SKM-1 treated with dmso at 0.1 percent for 144 hours (cell line): Measurements from ENCODE around the gene PAGR1.
"Not testable (repeated sequence)": the region's sequence is repeated elsewhere in the genome, so short reads cannot be mapped to it uniquely, and the experiment has no call there.

Source experiments
- DNase-seq: peaks from one replicate; lab custom pipeline; 2025; ENCODE audit not compliant: unreplicated experiment; lab: John Stamatoyannopoulos, UW

The PAGR1 gene

DNA sequence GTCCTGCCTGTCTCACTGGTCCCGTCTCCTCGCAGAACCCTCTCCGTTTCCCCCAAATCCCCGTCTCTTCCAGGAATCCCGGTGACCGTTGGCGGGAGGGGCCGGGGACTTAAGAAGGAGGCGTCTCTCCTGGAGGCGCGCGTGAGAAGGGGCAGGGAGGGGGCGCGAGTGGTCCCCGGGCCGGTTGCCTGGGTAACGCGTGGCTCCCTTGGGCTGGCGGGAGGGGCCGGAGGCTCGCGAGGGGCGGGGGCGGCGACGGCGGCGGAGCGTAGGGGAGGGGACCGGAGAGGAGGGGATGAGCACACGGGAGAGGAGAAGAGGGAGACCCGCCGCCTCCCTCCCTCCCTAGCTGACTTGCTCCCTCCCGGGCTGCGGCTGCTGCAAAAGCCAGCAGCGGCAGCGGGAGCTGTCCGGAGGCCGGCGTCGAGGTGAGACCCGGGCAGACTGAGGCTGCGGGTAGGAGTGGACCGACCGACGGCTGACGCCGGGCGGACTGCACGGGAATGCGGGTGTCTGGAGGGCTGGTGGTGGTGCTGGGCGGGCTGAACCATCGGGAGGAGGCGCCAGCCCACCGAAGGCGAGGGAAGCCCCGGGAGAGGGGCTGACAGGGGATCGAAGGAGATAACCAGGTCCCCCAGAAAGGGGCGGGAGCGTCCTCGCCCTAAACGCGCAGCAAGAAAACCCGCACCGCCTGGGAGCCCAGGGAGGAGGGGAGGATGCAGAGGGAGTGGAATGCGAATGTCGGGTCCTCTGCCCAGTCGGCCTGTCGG lies 3.9 kb upstream of the PAGR1 start, which contains the start of gene PRRT2:
TSS of gene PRRT2 (plus strand) at position 298 of the 770 bp plus-strand sequence. CDS start 862 bp downstream, outside the sequence.
- DNase-seq, result no peak

DNA sequence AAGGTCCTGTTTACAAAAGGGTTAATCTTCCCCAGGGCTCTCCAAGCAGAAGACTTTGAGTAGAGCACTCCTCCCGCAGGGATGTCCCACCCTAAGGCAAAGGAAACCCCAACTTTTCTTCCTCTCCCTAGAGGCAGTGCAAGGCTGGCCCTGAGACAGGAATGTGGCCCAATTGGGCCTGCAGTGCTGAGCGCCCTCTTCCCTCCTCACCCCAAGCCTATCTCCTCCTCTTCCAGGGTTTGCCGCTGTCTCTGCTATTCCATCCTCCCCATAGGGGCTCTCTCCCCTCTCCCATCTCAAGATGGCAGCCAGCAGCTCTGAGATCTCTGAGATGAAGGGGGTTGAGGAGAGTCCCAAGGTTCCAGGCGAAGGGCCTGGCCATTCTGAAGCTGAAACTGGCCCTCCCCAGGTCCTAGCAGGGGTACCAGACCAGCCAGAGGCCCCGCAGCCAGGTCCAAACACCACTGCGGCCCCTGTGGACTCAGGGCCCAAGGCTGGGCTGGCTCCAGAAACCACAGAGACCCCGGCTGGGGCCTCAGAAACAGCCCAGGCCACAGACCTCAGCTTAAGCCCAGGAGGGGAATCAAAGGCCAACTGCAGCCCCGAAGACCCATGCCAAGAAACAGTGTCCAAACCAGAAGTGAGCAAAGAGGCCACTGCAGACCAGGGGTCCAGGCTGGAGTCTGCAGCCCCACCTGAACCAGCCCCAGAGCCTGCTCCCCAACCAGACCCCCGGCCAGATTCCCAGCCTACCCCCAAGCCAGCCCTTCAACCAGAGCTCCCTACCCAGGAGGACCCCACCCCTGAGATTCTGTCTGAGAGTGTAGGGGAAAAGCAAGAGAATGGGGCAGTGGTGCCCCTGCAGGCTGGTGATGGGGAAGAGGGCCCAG lies 3.0 kb upstream of the PAGR1 start:
- DNase-seq, result no peak

DNA sequence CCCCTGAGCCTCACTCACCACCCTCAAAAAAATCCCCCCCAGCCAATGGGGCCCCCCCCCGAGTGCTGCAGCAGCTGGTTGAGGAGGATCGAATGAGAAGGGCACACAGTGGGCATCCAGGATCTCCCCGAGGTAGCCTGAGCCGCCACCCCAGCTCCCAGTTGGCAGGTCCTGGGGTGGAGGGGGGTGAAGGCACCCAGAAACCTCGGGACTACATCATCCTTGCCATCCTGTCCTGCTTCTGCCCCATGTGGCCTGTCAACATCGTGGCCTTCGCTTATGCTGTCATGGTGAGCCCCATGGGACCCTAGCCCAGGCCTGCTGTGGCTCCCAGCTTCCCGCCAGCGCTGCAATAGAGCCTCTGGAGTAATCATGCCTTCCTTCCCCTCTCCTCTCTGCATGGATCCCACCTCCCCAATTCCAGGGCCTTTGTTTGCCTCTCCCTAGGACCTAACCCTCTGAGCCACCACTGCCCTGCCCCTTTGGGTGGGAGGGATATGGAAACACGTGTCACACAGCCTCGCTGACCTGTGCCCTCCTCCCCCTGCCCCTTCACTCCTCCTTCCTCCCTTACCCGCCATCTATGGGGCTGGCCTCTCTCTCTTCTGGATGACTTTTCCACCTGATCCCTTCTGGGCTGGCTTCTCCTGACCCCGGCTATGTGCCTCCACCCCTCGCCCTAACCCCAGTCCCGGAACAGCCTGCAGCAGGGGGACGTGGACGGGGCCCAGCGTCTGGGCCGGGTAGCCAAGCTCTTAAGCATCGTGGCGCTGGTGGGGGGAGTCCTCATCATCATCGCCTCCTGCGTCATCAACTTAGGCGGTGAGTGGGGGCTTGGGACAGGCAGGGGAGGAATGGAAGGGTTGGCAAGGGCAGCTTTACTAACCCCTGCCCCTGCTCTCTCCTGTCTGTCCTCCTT lies 2.0 kb upstream of the PAGR1 start:
- DNase-seq, result no peak

DNA sequence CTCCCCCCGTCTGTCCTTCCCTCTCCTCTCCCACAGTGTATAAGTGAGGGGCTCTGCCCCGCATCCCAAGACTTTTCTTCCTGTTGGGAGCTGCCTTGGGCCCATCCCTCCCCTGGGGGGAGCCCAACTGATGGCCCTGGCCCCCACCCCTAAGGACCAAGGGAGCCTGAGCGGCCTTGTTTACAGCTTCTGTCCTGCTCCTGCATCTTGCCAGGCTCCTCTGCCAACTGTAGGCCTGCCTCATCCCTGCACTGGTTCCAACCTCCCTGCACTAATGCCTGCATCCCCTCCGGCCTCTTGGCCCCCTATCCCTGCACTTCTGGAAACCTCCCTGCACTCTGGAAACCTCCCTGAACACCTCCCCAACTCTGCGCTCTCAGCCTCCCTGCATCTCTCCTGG lies 1.4 kb upstream of the PAGR1 start:
- DNase-seq, result no peak

DNA sequence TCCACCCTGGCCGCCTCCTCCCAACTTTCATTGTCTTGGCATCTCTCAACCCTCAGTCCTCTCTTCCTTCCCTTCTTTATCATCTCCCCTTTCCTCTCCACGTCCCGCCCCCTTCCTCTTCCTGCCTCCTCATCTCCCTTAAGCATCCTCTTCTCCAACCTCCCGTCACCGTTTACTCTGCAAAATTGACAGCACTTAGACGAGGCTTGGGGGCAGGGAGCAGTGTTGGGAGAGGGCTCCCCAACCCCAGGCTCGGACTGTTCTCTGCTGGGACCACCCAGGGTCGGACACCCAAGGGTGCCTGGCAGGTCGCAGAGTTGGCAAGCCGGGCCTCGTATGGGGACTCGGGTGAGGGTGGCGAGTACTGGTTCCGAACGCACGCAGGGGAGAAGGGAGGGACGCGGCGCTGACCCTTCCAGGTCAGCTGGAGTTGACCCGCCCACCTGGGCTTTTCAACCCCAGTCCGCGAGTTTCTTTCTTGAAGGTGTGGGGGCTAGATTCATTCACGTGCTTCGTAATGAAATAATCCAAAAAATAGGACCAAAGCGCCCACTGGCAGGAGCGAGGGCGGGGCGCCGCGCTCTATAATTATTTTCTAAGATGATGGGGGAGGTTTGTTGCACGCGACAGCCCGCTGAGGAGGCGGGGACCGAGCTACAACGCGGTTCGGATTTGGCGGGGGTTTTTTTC lies 775 bp upstream of the PAGR1 start:
- no peak for DNase-seq

DNA sequence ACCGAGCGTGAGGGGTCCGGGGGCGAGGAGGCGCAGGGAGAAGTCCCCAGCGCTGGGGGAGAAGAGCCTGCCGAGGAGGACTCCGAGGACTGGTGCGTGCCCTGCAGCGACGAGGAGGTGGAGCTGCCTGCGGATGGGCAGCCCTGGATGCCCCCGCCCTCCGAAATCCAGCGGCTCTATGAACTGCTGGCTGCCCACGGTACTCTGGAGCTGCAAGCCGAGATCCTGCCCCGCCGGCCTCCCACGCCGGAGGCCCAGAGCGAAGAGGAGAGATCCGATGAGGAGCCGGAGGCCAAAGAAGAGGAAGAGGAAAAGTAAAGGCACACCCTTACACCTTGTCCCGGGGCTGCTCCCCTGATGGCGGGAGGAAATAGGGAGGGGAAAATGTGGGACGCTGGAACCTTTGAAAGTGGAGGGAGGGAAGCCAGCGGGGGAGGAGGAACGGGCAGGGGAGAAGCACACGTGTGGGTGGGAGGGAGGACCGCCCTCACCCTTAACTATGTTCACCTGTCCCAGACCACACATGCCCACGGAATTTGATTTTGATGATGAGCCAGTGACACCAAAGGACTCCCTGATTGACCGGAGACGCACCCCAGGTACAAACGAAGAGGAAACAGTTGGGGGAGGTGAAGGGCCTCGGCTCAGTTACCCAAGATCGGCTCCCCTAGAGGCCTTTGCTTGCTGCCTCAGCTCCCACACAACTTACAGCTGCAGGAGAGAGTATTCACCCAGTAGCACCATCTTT lies 916 bp downstream of the PAGR1 start:
- peak; percentile 69 for DNase-seq

DNA sequence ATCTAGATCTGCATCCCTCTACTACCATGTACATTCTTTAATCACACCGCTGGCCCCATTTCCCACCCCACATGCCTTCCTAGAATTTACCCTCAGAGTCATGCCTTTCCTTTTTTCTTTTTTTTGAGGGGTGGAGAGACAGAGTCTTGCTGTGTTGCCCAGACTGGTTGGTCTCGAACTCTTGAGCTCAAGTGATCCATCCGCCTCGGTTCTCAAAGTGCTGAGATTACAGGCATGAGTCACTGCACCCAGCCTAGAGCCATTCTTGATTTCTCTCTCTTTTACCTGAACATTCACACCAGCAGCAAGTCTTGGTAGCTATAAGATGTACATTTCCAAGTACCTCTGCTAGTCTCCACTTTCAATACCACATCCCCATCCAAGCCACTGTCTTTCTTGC lies 2.1 kb downstream of the PAGR1 start:
- DNase-seq, result no peak

DNA sequence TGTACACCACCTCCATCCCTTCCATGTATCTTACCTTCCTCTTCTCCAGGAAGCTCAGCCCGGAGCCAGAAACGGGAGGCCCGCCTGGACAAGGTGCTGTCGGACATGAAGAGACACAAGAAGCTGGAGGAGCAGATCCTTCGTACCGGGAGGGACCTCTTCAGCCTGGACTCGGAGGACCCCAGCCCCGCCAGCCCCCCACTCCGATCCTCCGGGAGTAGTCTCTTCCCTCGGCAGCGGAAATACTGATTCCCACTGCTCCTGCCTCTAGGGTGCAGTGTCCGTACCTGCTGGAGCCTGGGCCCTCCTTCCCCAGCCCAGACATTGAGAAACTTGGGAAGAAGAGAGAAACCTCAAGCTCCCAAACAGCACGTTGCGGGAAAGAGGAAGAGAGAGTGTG lies 3.6 kb downstream of the PAGR1 start:
- DNase-seq, result no peak

DNA sequence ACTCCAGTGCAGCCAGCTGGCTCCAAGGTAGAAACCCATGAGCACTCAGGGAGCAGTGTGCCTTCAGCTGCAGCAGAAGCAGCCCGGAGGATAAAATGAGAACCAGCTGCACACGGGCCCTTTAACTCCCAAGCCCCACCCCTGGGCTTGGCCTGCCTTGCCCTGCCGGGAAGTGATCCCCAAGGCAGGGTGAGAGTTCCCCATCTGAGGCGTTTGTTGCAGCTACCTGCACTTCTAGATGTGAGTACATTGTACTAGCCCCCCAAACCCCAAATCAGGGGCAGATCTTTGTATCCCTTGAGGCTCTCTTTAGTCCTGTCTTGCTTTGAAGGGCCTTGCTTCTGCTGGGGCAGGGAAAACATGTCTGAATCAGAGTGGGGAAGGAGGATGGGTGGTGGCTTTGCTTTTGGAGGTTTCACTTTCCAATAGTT lies 4.3 kb downstream of the PAGR1 start, which contains the start of gene MVP:
TSS of gene MVP (plus strand) at position 192 of the 431 bp plus-strand sequence. CDS start 10,088 bp downstream, outside the sequence.
- DNase-seq, result peak; percentile 64

DNA sequence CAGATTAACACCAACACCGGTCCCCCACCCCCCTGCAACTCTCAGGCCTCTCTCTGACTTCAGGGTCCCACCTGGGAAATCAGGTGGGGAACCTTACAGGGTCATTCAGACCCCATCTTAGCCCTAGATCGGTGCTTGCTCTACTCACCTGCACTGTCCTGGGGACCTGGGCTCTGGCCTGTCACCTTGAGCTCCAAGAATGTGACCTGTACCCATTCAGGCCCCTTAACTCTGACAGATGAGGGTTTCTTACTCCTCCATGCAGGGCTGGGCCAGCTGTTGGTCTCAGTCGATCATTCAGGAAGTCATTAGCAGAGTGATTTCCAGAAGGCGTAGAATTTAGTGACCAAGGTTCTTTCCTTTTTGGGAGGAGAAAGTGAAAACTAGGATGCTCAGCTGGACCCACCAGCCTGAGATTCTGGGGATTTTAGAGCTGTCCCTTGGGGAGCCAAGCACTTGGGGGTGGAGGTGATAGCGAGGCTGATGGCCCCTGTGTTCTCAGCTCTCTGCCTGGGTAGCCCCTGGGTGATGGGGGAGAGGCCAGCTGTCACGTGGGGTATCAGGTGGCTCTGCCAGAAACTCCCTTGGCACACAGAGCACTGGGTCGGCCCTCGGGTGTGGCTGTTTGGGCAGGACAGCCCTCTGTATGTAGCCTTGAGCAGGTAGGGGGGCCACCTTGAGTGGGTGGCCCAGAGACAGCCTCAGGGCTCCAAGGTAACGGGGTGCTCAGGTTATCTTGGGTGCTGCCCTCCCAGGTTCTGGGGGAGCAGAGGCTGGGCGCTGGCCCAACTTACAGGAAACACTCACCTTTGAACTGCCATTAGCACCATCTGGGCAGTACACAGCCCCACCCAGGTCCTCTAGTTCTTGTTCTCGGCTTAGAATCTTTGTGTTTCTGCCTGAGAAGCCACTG lies 5.0 kb downstream of the PAGR1 start:
- DNase-seq, result no peak

DNA sequence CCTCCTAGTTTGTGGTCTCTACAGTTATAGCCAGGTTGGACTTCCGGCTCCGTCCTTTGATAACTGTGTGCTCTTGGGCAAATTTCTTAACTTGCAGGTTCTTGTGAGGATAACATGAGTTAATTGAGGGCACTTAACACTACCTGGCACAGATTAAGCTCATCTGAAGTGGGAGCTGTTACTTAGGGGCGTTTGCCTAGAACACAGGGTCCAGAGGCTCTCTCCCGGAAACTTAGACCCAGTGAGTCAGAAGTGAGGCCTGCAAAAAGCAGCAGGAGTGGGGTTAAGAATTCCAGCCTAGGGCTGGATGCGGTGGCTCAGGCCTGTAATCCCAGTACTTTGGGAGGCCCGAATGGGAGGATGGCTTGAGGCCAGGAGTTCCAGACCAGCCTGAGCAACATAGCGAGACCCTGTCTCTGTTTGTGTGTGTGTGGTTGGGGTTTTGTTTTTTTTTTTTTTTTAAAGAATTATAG lies 5.7 kb downstream of the PAGR1 start:
- DNase-seq, result no peak

DNA sequence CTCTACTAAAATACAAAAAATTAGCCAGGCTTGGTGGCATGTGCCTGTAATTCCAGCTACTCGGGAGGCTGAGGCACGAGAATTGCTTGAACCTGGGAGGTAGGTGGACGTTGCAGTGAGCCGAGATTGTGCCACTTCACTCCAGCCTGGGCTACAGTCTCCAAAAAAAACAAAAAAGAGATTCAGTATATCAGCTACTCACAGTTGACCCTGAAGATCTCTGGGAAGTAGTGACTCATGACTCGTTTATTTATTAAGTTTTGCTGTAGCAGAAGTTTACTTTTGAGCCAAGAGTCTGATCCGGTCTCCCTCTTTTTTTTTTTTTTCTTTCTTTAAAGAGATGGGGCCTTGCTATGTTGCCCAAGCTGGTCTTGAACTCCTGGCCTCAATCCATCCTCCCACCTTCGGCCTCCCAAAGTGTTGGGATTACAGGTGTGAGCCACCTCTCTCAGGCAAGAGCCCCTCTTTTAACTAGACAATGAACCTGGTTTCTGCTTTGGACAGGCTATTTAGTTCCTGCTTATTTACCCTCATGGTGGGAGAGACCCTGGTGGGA lies 8.7 kb downstream of the PAGR1 start:
- DNase-seq, result no peak

DNA sequence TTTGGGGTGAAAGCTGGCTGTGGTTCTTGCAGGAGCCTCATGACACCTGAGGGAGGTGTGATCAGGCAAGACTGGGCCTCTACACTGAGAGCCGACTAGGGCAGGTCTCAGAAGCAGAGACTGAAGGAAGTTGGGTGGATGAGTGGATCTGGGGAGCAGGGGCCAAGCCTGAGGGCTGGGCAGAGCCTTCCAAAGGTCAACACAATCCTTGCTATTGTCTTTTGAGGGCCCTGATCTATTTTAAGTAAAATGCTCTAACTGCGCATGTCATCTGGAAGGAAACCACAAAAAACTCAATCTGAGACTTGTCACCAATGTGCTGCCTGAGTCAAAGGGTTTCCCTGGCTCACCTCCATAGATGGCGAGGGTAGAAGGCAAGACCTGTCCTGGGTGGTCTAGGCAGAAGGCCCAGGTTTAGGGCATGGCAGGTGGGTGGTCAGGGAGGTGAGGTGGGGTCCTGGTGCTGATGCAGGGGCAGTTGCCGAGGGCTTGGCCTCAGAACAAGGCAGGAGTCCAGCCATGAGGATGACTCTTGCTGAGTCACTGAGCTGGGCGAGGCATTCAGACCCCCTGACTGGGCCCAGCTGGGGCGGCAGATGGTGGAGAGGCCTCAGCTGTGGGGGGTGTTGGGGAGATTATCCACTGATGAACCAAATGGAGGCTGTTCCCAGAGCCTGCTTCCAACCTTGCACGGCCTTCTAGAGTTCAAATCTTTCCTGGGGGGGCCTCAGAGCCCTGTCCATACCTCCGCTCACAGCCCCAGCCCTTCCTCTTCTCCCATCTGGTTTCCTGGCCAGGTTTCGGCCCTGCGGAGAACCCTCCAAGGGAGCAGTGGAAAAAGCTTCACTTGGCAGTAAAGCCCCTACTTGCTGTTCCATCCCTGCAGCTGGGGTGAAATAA lies 9.4 kb downstream of the PAGR1 start:
- no peak for DNase-seq

DNA sequence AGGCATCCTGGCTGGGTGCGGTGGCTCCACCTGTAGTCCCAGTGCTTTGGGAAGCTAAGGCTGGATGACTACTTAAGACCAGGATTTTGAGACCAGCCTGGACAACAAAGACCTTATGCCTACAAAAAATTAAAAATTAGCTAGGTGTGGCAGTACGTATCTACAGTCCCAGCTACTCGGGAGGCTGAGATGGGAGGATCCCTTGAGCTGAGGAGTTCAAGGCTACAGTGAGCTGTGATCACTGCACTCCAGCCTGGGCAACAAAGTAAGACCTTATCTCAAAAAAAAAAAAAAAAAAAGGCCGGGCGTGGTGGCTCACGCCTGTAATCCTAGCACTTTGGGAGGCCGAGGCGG lies 10.4 kb downstream of the PAGR1 start:
- no peak for DNase-seq

DNA sequence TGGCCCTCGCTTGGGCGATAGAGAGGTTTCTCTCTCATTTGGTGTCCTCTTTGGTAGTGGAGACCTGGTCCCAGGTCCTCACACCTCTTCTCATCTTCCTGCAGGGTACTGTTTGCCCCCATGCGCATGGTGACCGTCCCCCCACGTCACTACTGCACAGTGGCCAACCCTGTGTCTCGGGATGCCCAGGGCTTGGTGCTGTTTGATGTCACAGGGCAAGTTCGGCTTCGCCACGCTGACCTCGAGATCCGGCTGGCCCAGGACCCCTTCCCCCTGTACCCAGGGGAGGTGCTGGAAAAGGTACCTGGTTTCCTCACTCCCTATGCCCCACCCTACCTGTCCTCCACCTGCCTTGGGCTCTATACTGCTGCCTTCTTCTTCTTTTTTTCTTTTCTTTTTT lies 14.8 kb downstream of the PAGR1 start:
- no peak for DNase-seq

DNA sequence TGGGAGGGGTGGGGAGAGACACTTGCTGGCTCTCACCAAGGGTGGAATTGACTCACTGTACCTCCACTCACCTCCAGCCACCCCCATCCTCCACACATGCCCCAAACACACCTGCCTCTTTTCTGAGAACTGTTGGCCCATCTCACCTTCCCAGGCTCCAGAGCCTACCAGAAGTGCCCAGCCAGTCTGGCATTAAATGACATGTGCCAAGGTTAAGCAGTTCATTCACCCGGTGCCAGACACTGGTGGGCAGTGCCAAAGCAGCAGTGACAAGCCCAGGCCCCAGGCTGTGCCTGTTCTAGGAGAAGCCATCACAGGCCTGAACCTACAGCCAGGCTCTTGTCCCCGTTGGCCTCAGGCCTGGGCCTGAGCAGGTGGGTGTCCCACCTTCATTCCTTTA lies 15.5 kb downstream of the PAGR1 start:
- no peak for DNase-seq

DNA sequence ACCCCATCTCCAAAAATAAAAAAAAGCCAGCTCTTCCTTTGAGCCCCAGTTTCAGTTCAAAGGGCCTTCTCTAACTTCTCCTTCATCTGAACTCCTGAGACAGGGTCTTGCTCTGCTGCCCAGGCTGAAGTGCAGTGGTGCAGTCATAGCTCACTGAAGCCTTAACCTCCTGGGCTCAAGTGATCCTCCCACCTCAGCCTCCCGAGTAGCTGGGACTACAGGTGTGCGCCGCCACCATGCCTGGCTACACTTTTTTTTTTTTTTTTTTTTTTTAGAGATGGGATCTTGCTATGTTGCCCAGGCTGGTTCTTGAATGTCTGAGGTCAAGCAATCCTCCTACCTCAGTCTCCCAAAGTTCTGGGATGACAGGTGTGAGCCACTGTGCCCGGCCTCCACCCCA lies 17.3 kb downstream of the PAGR1 start:
- DNase-seq, result not testable (repeated sequence)
